Gastrocnemius medialis (tissue), 4 donors: ENCODE results near the gene TBC1D5.

Experiments
- CTCF ChIP-seq, 5 experiments: fragments of 450-650 bp in 3 of 5; fragments of 200-600 bp in 2 of 5; sonication (generic) in 2 of 5; IDR thresholded peaks in 4 of 5; conservative IDR thresholded peaks in 1 of 5; 1 replicate in 4 of 5; 2 replicates in 1 of 5; pipeline ENCODE4 v1.5.1; 2016 to 2019; ENCODE audit warnings: antibody characterized with exemption in 5 of 5, mild to moderate bottlenecking in 3 of 5, moderate library complexity in 3 of 5
- POLR2A ChIP-seq, 2 donors: fragments of 450-650 bp; IDR thresholded peaks; one replicate each; pipeline ENCODE4 v1.6.1; 2017; ENCODE audit warnings: antibody characterized with exemption in 2 of 2, mild to moderate bottlenecking in 2 of 2, moderate library complexity in 2 of 2

- no peak for TF ChIP-seq POLR2A (IDR thresholded peaks at IDR 0.05)
- TF ChIP-seq CTCF (IDR thresholded peaks at IDR 0.05 in 4 of 5, conservative IDR thresholded peaks at IDR 0.05 in 1 of 5), result no peak
These were observed 561.0 kb downstream of the TBC1D5 start for GRCh38 chr3:17181413-17181907.
